Type B pancreatic cell (in vitro differentiated cells): ENCODE results near the gene RNF175. TPM values are rescaled to one million over a fixed set of nuclear protein-coding genes. Genes with fewer than 3 reads are reported as not detected.
A peak's percentile ranks its signal among the peaks of the same experiment; 100 is the strongest.

Source experiments
- DNase-seq: peaks from one replicate; pipeline ENCODE4 v3.0.0; 2021; ENCODE audit warnings: mixed read lengths; ENCODE audit not compliant: unreplicated experiment; ENCODE audit errors: extremely low spot score
- H3K27ac Mint-ChIP-seq: 2 replicates; pipeline ENCODE4 v1.8.0; 2021; ENCODE audit warnings: mild to moderate bottlenecking, mixed read lengths
- H3K27me3 Mint-ChIP-seq: 2 replicates; pipeline ENCODE4 v1.8.0; 2021; ENCODE audit warnings: mixed read lengths
- H3K36me3 Mint-ChIP-seq: 2 replicates; pipeline ENCODE4 v1.8.0; 2021; ENCODE audit warnings: mixed read lengths
- H3K4me1 Mint-ChIP-seq: one replicate; pipeline ENCODE4 v1.8.0; 2021; ENCODE audit warnings: mixed read lengths; ENCODE audit not compliant: unreplicated experiment
- H3K4me3 Mint-ChIP-seq: 2 replicates; pipeline ENCODE4 v1.8.0; 2021; ENCODE audit warnings: mild to moderate bottlenecking, mixed read lengths
- H3K9me3 Mint-ChIP-seq: 2 replicates; pipeline ENCODE4 v1.8.0; 2021; ENCODE audit warnings: mixed read lengths
- CTCF ChIP-seq: fragments of 200-600 bp; sonication (generic); conservative IDR thresholded peaks from 2 replicates; pipeline ENCODE4 v1.5.0; 2021; ENCODE audit warnings: antibody characterized with exemption, mild to moderate bottlenecking
- total RNA-seq: library from RNA; stranded (reverse); gene quantifications from 2 replicates; pipeline ENCODE4 v1.2.1, GENCODE V29; 2021; ENCODE audit warnings: low replicate concordance

Gene RNF175
- total RNA-seq, 1 donor from 2014 or later, result 11.3 TPM

- H3K27me3 Mint-ChIP-seq, result peaks cover 25% of the 10 kb centered on the region
- peaks cover 37% of the 10 kb centered on the region for H3K4me1 Mint-ChIP-seq
Measured at GRCh38 chr4:153782581-153782980, 22.8 kb upstream of the RNF175 start.

GRCh38 chr4:153781717-153782416, 22.0 kb upstream of the RNF175 start:
- DNase-seq, result no peak
- no peaks in the 10 kb centered on the region for H3K36me3 Mint-ChIP-seq
- H3K4me3 Mint-ChIP-seq, result peak overlapping the region; percentile 38

More at GRCh38 chr4:153782581-153782980, 22.8 kb upstream of the RNF175 start:
- Mint-ChIP-seq H3K27ac (no peak overlapping the region), H3K9me3 (no peaks in the 10 kb centered on the region), H3K36me3 (no peaks in the 10 kb centered on the region), H3K4me3 (no peak overlapping the region)
- DNase-seq, result no peak
- TF ChIP-seq CTCF, result no peak

GRCh38 chr4:153781280-153781679, 21.5 kb upstream of the RNF175 start:
- Mint-ChIP-seq H3K4me1 (peaks cover 33% of the 10 kb centered on the region), H3K27me3 (peaks cover 14% of the 10 kb centered on the region), H3K9me3 (no peaks in the 10 kb centered on the region), H3K36me3 (no peaks in the 10 kb centered on the region), H3K27ac (no peak overlapping the region), H3K4me3 (peak overlapping the region; percentile 38)
- TF ChIP-seq CTCF, result no peak
- DNase-seq, result no peak

More at GRCh38 chr4:153781717-153782416, 22.0 kb upstream of the RNF175 start:
- peaks cover 18% of the 10 kb centered on the region for H3K27me3 Mint-ChIP-seq
- H3K4me1 Mint-ChIP-seq, result peaks cover 35% of the 10 kb centered on the region
- no peaks in the 10 kb centered on the region for H3K9me3 Mint-ChIP-seq
- peak; percentile 49 for TF ChIP-seq CTCF
- no peak overlapping the region for H3K27ac Mint-ChIP-seq

- H3K36me3 Mint-ChIP-seq, result no peaks in the 10 kb centered on the region
- peaks cover 29% of the 10 kb centered on the region for H3K4me1 Mint-ChIP-seq
- H3K27ac Mint-ChIP-seq, result no peak overlapping the region
- peaks cover 10% of the 10 kb centered on the region for H3K27me3 Mint-ChIP-seq
- H3K9me3 Mint-ChIP-seq, result no peaks in the 10 kb centered on the region
- no peak for TF ChIP-seq CTCF
- no peak for DNase-seq
- H3K4me3 Mint-ChIP-seq, result no peak overlapping the region
Measured at GRCh38 chr4:153780876-153781275, 21.1 kb upstream of the RNF175 start.

GRCh38 chr4:153780221-153780620, 20.4 kb upstream of the RNF175 start:
- Mint-ChIP-seq H3K27ac (no peak overlapping the region), H3K4me1 (peaks cover 24% of the 10 kb centered on the region), H3K36me3 (no peaks in the 10 kb centered on the region), H3K4me3 (no peak overlapping the region), H3K27me3 (peaks cover 5% of the 10 kb centered on the region), H3K9me3 (no peaks in the 10 kb centered on the region)
- TF ChIP-seq CTCF, result no peak
- DNase-seq, result no peak
